ENCODE results near the gene GULP1. TPM values are rescaled to one million over a fixed set of nuclear protein-coding genes. Genes with fewer than 3 reads are reported as not detected.

GULP1 gene
- total and polyA plus RNA-seq, 3 donors from 2014 or later: 76.2 to 90.3 (median 78.5) TPM

DNA sequence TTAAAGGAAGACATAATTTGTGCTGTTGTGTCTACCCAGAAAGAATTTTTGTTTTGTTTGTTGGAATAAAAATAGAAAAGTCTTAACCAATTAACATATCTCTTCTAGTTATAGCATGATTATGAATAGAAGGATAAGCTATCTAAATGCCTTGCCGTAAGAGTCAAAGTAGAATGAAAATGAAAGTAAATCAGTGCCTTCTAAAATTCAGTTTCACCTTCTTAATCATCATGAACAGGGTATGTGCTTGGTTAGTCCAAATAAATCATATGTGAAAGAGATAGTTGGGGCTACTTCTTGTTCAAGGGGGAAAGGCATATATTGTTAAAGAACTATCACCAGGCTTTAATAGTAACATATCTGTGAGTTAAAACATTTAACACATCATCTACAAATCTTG is 91.5 kb downstream of the GULP1 start:
- H3K9me3 ChIP-seq: no peaks in the 10 kb centered on the region
- H3K4me1 ChIP-seq: no peaks in the 10 kb centered on the region
- 39 to 46% methylated on average over 1 of the region's 1 CpG for WGBS, 2 donors
- no peak for TF ChIP-seq POLR2A (IDR thresholded peaks at IDR 0.05)
- TF ChIP-seq, protein P1, sequence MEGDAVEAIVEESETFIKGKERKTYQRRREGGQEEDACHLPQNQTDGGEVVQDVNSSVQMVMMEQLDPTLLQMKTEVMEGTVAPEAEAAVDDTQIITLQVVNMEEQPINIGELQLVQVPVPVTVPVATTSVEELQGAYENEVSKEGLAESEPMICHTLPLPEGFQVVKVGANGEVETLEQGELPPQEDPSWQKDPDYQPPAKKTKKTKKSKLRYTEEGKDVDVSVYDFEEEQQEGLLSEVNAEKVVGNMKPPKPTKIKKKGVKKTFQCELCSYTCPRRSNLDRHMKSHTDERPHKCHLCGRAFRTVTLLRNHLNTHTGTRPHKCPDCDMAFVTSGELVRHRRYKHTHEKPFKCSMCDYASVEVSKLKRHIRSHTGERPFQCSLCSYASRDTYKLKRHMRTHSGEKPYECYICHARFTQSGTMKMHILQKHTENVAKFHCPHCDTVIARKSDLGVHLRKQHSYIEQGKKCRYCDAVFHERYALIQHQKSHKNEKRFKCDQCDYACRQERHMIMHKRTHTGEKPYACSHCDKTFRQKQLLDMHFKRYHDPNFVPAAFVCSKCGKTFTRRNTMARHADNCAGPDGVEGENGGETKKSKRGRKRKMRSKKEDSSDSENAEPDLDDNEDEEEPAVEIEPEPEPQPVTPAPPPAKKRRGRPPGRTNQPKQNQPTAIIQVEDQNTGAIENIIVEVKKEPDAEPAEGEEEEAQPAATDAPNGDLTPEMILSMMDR (IDR thresholded peaks at IDR 0.05): no peak
- intact Hi-C loops (cut with DNase I; ENCODE audit: low total_unique reads): no loop called here
- no peaks in the 10 kb centered on the region for H3K27me3 ChIP-seq
- H3K36me3 ChIP-seq (ENCODE audit: low read depth, missing control alignments): no peaks in the 10 kb centered on the region
- no peak for DNase-seq
- H3K4me3 ChIP-seq: peak overlapping the region; percentile 10 to 36
- peak overlapping the region; percentile 19 to 32 for H3K27ac ChIP-seq

DNA sequence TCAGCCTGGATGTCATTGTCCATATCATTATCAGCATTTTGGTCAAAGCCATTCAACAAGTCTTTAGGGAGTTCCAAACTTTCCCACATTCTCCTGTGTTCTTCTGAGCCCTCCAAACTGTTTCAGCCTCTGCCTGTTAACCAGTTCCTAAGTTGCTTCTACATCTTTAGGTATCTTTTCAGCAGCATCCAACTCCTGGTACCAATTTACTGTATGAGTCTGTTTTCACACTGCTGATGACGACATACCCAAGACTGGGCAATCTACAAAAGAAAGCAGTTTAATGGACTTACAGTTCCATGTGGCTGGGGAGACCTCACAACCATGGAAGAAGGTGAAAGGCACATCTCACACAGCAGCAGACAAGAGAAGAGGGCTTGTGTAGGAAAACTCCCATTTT is 94.2 kb downstream of the GULP1 start:
- TF ChIP-seq, protein P1 (IDR thresholded peaks at IDR 0.05): no peak
- no peak for TF ChIP-seq POLR2A (IDR thresholded peaks at IDR 0.05)
- intact Hi-C loops (cut with DNase I; ENCODE audit: low total_unique reads): no loop called here
- Histone ChIP-seq H3K9me3 (no peaks in the 10 kb centered on the region), H3K27me3 (no peaks in the 10 kb centered on the region), H3K4me1 (no peaks in the 10 kb centered on the region), H3K36me3 (ENCODE audit: low read depth, missing control alignments) (no peaks in the 10 kb centered on the region), H3K27ac (no peak overlapping the region), H3K4me3 (no peak overlapping the region)
- WGBS, 2 donors: 91 to 97% methylated on average over 1 of the region's 1 CpG
- DNase-seq: no peak

DNA sequence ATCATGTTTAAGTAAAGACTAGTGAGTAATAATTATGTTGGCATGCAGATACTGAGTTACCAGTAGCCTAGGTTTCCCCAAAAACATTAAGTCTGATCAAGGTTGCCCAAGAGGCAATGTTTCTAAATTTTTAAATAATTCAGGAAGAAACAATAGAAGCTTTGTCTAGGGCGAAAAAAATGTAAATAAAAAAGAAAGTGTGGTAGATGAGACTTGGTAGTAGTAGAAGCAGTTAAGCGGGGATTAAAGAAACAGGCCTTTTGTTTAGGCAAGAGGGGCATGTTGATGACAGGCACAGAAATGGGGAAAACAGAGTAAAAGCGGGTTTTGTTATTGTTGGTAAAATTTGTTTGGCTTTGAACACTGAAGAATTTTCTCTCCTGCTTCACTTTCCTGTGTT is 97.2 kb downstream of the GULP1 start:
- Histone ChIP-seq H3K4me1 (no peaks in the 10 kb centered on the region), H3K4me3 (no peak overlapping the region), H3K36me3 (ENCODE audit: low read depth, missing control alignments) (no peaks in the 10 kb centered on the region), H3K27ac (no peak overlapping the region), H3K27me3 (no peaks in the 10 kb centered on the region), H3K9me3 (no peaks in the 10 kb centered on the region)
- WGBS, 2 donors: 83 to 92% methylated on average over 3 of the region's 3 CpGs
- intact Hi-C loops (cut with DNase I; ENCODE audit: low total_unique reads): no loop called here
- DNase-seq: no peak
- TF ChIP-seq, protein P1 (IDR thresholded peaks at IDR 0.05): no peak
- no peak for TF ChIP-seq POLR2A (IDR thresholded peaks at IDR 0.05)

DNA sequence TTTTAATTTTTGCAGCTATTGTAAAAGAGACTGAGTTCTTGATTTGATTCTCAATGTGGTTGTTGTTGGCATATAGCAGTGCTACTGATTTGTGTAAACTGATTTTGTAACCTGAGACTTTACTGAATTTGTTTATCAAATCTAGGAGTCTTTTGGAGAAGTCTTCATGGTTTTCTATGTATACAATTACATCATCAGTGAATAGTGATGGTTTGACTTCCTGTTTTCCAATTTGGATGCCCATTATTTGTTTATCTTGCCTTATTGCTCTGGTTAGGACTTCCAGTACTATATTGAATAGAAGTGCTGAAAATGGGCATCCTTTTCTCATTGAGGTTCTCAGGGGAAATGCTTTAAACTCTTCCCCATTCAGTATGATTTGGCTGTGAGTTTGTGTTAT is 99.7 kb downstream of the GULP1 start:
- no peaks in the 10 kb centered on the region for H3K27me3 ChIP-seq
- intact Hi-C loops (cut with DNase I; ENCODE audit: low total_unique reads): no loop called here
- no peaks in the 10 kb centered on the region for H3K36me3 ChIP-seq (ENCODE audit: low read depth, missing control alignments)
- H3K27ac ChIP-seq: no peak overlapping the region
- no peaks in the 10 kb centered on the region for H3K4me1 ChIP-seq
- no peaks in the 10 kb centered on the region for H3K9me3 ChIP-seq
- DNase-seq: no peak
- no peak overlapping the region for H3K4me3 ChIP-seq
- TF ChIP-seq, protein P1 (IDR thresholded peaks at IDR 0.05): no peak

DNA sequence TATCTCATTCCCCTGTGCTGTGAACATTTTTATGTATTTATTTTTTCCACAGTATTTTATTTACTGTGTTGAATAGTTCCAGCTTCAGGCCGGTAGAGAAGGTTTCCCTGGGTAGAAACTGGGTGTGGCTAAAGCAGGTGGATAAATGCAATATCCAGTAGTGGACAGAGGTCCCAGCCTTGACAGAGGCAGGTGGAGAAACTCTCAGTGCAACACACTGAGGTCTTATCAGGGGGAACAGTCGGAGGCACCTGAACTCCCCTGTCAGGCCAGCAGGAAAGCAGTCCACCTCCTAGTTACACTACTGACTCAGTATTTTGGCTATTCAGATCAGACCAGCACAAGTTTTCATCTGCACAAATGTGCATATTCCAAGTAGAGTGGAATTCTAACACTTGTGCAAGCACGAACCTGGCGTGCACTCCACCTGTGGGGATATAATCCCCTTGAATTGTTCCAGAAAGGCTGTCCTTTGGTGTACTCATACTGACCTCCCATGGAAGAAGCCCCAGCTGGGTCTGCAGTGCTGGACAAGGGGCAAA is 103.3 kb downstream of the GULP1 start:
- H3K36me3 ChIP-seq (ENCODE audit: low read depth, missing control alignments): no peaks in the 10 kb centered on the region
- TF ChIP-seq, protein P1 (IDR thresholded peaks at IDR 0.05): no peak
- TF ChIP-seq POLR2A (IDR thresholded peaks at IDR 0.05): no peak
- no peak overlapping the region for H3K27ac ChIP-seq
- H3K4me3 ChIP-seq: no peak overlapping the region
- no peaks in the 10 kb centered on the region for H3K27me3 ChIP-seq
- intact Hi-C loops (cut with DNase I; ENCODE audit: low total_unique reads): no loop called here
- H3K9me3 ChIP-seq: no peaks in the 10 kb centered on the region
- DNase-seq: no peak
- H3K4me1 ChIP-seq: no peaks in the 10 kb centered on the region
- WGBS, 2 donors: 93 to 95% methylated on average over 4 of the region's 4 CpGs

Measured in testis (tissue), 3 donors.